Activated T-cell treated with anti-CD3 and anti-CD28 coated beads for 24 hours (primary cell): ENCODE results near the gene TAS2R13.

Experiments used
- DNase-seq: peaks from one replicate; pipeline ENCODE4 v3.0.0-alpha.2; 2020; ENCODE audit warnings: low read depth

TAS2R13 gene

GRCh38 chr12:10867381-10867780, 42.0 kb downstream of the TAS2R13 start:
- DNase-seq = no peak

GRCh38 chr12:10863512-10864218, 45.7 kb downstream of the TAS2R13 start:
- no peak for DNase-seq

- DNase-seq = no peak
These were observed 48.0 kb downstream of the TAS2R13 start for GRCh38 chr12:10861366-10861765.
